Kidney (tissue), 14 donors: ENCODE measurements around the gene AGTR2. TPM values are rescaled to one million over a fixed set of nuclear protein-coding genes. Genes with fewer than 3 reads are reported as not detected.
"Not testable (repeated sequence)": the region's sequence is repeated elsewhere in the genome, so short reads cannot be mapped to it uniquely, and the experiment has no call there.

Experiments
- DNase-seq, 5 donors: peaks; one replicate each; pipeline ENCODE4 v3.0.0-alpha.2; 2013 to 2020
- FAIRE-seq: peaks from 2 replicates; lab custom pipeline; 2012; peaks lifted over from hg19 to GRCh38; lab: Jason Lieb, UNC
- H3K27ac ChIP-seq, 2 donors: one replicate each; pipeline ENCODE4 v1.7.0; 2013; ENCODE audit warnings: low read depth in 2 of 2, low read length in 2 of 2, inconsistent platforms in 1 of 2
- H3K27me3 ChIP-seq: one replicate; pipeline ENCODE4 v1.7.1; 2013; ENCODE audit warnings: low read length, inconsistent platforms; ENCODE audit not compliant: control insufficient read depth, insufficient read depth
- H3K36me3 ChIP-seq, 3 donors: one replicate each; pipeline versions ENCODE4 v1.7.0 to v1.7.1; 2013; ENCODE audit warnings: low read length in 3 of 3, control low read depth in 1 of 3, inconsistent platforms in 1 of 3; ENCODE audit not compliant: insufficient read depth in 3 of 3, control insufficient read depth in 2 of 3
- H3K4me1 ChIP-seq, 3 donors: one replicate each; pipeline versions ENCODE4 v1.7.0 to v1.7.1; 2013; ENCODE audit warnings: low read length in 3 of 3, inconsistent platforms in 1 of 3, low read depth in 1 of 3; ENCODE audit not compliant: control insufficient read depth in 2 of 3, insufficient read depth in 2 of 3
- H3K4me3 ChIP-seq, 3 donors: one replicate each; pipeline versions ENCODE4 v1.7.0 to v1.8.1; 2013; ENCODE audit warnings: low read length in 3 of 3, control low read depth in 1 of 3, inconsistent platforms in 1 of 3
- H3K9ac ChIP-seq, 3 donors: one replicate each; pipeline versions ENCODE4 v1.7.0 to v1.7.1; 2013; ENCODE audit warnings: low read length in 3 of 3, control low read depth in 1 of 3, inconsistent platforms in 1 of 3
- H3K9me3 ChIP-seq, 3 donors: one replicate each; pipeline versions ENCODE4 v1.7.0 to v1.7.1; 2013; ENCODE audit warnings: low read length in 3 of 3, control low read depth in 1 of 3, inconsistent platforms in 1 of 3; ENCODE audit not compliant: control insufficient read depth in 2 of 3, insufficient read depth in 1 of 3
- intact Hi-C: fragments of 100-400 bp; cut with DNase I; formaldehyde crosslinking; loops from one replicate; pipeline ENCODE4 v1.11.1; 2022
- polyA plus RNA-seq: library from polyadenylated mRNA; stranded (reverse); fragments of 350-450 nt; fragmentation: Illumina TruSeq; extraction: RNeasy Lipid Tissue Mini Kit (QIAGEN cat#74804); gene quantifications from one replicate; pipeline ENCODE4 v1.2.3, GENCODE V29; 2014; ENCODE audit warnings: low read depth, low replicate concordance; ENCODE audit not compliant: insufficient read depth
- total RNA-seq: library from RNA; stranded (reverse); fragmentation: NEBNext Ultra II Directional; extraction: Animal tissue kit (Norgen Biotek cat#: 25700); gene quantifications from one replicate; pipeline ENCODE4 v1.2.1, GENCODE V29; 2021
- TF ChIP-seq, protein P1 (sequence below): IDR thresholded peaks from 3 replicates; pipeline ENCODE4 v1.5.1; 2012; ENCODE audit warnings: mild to moderate bottlenecking, moderate library complexity, borderline replicate concordance; ENCODE audit not compliant: insufficient read depth; ENCODE audit errors: extremely low read depth
- donor health status: control.
- donor health status: control.
- donor health status: control.
- donor health status: control.
- donor health status: control.
- donor health status: DM: yes; HTN: yes; CAD: no.
- donor health status: Normal renal cell carcinoma (clear cell type).

The AGTR2 gene
- total and polyA plus RNA-seq, 2 donors from 2014 or later: 0.19 TPM; not detected in 1

DNA sequence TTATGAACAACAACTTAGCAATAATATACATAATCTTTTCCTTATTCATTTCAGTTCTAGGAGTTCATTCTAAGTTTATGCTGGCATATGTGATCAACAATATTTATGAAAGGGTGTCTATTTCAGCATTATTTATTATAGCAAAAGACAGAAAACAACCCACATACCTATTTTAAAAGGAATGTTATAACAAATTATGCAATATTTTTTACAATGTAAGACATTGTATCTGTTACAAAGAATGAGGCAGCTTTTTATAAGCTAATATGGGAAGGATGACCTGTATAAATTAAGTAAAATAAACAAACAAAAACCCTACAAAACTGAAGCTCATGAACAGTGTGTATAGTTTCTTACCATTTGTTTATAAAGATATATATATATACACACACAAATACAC is 42.7 kb downstream of the AGTR2 start:
- H3K9me3 ChIP-seq: no peaks in the 10 kb centered on the region
- no peak for DNase-seq
- H3K9ac ChIP-seq: no peak overlapping the region
- H3K27ac ChIP-seq: no peak overlapping the region
- H3K4me1 ChIP-seq: no peaks in the 10 kb centered on the region
- TF ChIP-seq, protein P1, sequence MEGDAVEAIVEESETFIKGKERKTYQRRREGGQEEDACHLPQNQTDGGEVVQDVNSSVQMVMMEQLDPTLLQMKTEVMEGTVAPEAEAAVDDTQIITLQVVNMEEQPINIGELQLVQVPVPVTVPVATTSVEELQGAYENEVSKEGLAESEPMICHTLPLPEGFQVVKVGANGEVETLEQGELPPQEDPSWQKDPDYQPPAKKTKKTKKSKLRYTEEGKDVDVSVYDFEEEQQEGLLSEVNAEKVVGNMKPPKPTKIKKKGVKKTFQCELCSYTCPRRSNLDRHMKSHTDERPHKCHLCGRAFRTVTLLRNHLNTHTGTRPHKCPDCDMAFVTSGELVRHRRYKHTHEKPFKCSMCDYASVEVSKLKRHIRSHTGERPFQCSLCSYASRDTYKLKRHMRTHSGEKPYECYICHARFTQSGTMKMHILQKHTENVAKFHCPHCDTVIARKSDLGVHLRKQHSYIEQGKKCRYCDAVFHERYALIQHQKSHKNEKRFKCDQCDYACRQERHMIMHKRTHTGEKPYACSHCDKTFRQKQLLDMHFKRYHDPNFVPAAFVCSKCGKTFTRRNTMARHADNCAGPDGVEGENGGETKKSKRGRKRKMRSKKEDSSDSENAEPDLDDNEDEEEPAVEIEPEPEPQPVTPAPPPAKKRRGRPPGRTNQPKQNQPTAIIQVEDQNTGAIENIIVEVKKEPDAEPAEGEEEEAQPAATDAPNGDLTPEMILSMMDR: no peak
- peak; percentile 32 for FAIRE-seq
- intact Hi-C loops: no loop called here
- H3K27me3 ChIP-seq: no peaks in the 10 kb centered on the region
- no peaks in the 10 kb centered on the region for H3K36me3 ChIP-seq
- H3K4me3 ChIP-seq: no peak overlapping the region

GRCh38 chrX:116217080-116217479 is 46.5 kb downstream of the AGTR2 start:
- DNase-seq, H3K4me3 ChIP-seq, H3K4me1 ChIP-seq, H3K9me3 ChIP-seq, H3K27me3 ChIP-seq, intact Hi-C loops, H3K27ac ChIP-seq, H3K9ac ChIP-seq, FAIRE-seq, H3K36me3 ChIP-seq: not testable (repeated sequence)
